SK-N-SH treated with all-trans-retinoic acid at 6 μM for 48 hours (cell line): ENCODE data around the gene DIP2C.

Experiments
- ATAC-seq: fragments of 200-7000 bp; cut with Tn5 transposase; 3 replicates; pipeline ENCODE4 v1.9.1; 2020; ENCODE audit warnings: mild to moderate bottlenecking, moderate library complexity
- ARNTL ChIP-seq: fragments of 450-650 bp; formaldehyde crosslinking; IDR thresholded peaks from 2 replicates; pipeline ENCODE4 v1.5.0; 2020; ENCODE audit warnings: low read depth, mild to moderate bottlenecking, moderate library complexity, borderline replicate concordance
- BACH2 ChIP-seq: fragments of 250-450 bp; sonication (Bioruptor Pico); IDR thresholded peaks from 2 replicates; pipeline ENCODE4 v1.9.0; 2021; ENCODE audit warnings: mild to moderate bottlenecking, borderline replicate concordance
- CREB5 ChIP-seq: fragments of 250-450 bp; sonication (Bioruptor Pico); IDR thresholded peaks from 2 replicates; pipeline ENCODE4 v1.5.1; 2020; ENCODE audit warnings: low read depth, mild to moderate bottlenecking, moderate library complexity
- CSDC2 ChIP-seq: fragments of 250-450 bp; sonication (Bioruptor Pico); IDR thresholded peaks from 2 replicates; pipeline ENCODE4 v1.5.0; 2020; ENCODE audit warnings: mild to moderate bottlenecking, moderate library complexity
- CSRNP3 ChIP-seq: fragments of 250-450 bp; sonication (Bioruptor Pico); IDR thresholded peaks from 2 replicates; pipeline ENCODE4 v1.5.1; 2021; ENCODE audit warnings: mild to moderate bottlenecking, moderate library complexity
- ESRRG ChIP-seq: fragments of 250-450 bp; sonication (Bioruptor Pico); IDR thresholded peaks from 2 replicates; pipeline ENCODE4 v1.6.1; 2021; ENCODE audit warnings: mild to moderate bottlenecking
- GLIS3 ChIP-seq: fragments of 250-450 bp; sonication (Bioruptor Pico); IDR thresholded peaks from 2 replicates; pipeline ENCODE4 v1.5.0; 2020; ENCODE audit warnings: mild to moderate bottlenecking, moderate library complexity
- OSR1 ChIP-seq: fragments of 250-450 bp; sonication (Bioruptor Pico); IDR thresholded peaks from 2 replicates; pipeline ENCODE4 v1.8.0; 2022; ENCODE audit warnings: moderate library complexity, mild to moderate bottlenecking, inconsistent platforms
- PATZ1 ChIP-seq: fragments of 250-450 bp; sonication (Bioruptor Pico); IDR thresholded peaks from 2 replicates; pipeline ENCODE4 v1.8.0; 2020; ENCODE audit warnings: mild to moderate bottlenecking, moderate library complexity, borderline replicate concordance
- POU6F1 ChIP-seq: fragments of 250-450 bp; sonication (Bioruptor Pico); IDR thresholded peaks from 2 replicates; pipeline ENCODE4 v1.8.0; 2021; ENCODE audit warnings: low read depth, mild to moderate bottlenecking, moderate library complexity, borderline replicate concordance
- PPARA ChIP-seq: fragments of 250-450 bp; sonication (Bioruptor Pico); IDR thresholded peaks from 2 replicates; pipeline ENCODE4 v1.5.0; 2020; ENCODE audit warnings: mild to moderate bottlenecking, borderline replicate concordance
- RARB ChIP-seq: fragments of 250-450 bp; sonication (Bioruptor Pico); IDR thresholded peaks from 2 replicates; pipeline ENCODE4 v1.8.0; 2021; ENCODE audit warnings: mild to moderate bottlenecking, moderate library complexity
- TCF4 ChIP-seq: fragments of 250-450 bp; sonication (Bioruptor Pico); IDR thresholded peaks from 2 replicates; pipeline ENCODE4 v1.8.0; 2021; ENCODE audit warnings: mild to moderate bottlenecking, moderate library complexity, borderline replicate concordance
- TOX ChIP-seq: fragments of 250-450 bp; sonication (Bioruptor Pico); IDR thresholded peaks from 2 replicates; pipeline ENCODE4 v1.8.0; 2021; ENCODE audit warnings: mild to moderate bottlenecking, moderate library complexity, borderline replicate concordance
- TSHZ2 ChIP-seq: fragments of 250-450 bp; sonication (Bioruptor Pico); IDR thresholded peaks from 2 replicates; pipeline ENCODE4 v1.5.0; 2020; ENCODE audit warnings: mild to moderate bottlenecking, moderate library complexity
- ZC3H10 ChIP-seq: fragments of 250-450 bp; sonication (Bioruptor Pico); IDR thresholded peaks from 2 replicates; pipeline ENCODE4 v1.5.1; 2021; ENCODE audit warnings: mild to moderate bottlenecking, moderate library complexity
- ZFP3 ChIP-seq: fragments of 250-450 bp; sonication (Bioruptor Pico); IDR thresholded peaks from 2 replicates; pipeline ENCODE4 v1.5.0; 2020; ENCODE audit warnings: mild to moderate bottlenecking, moderate library complexity
- ZFP30 ChIP-seq: fragments of 450-650 bp; formaldehyde crosslinking; IDR thresholded peaks from 2 replicates; pipeline ENCODE4 v1.5.0; 2022; ENCODE audit warnings: mild to moderate bottlenecking, moderate library complexity
- ZNF565 ChIP-seq: fragments of 450-650 bp; formaldehyde crosslinking; conservative IDR thresholded peaks from 2 replicates; pipeline ENCODE4 v1.5.0; 2020; ENCODE audit warnings: low read depth, mild to moderate bottlenecking, moderate library complexity
- ZNF70 ChIP-seq: fragments of 450-650 bp; formaldehyde crosslinking; IDR thresholded peaks from 2 replicates; pipeline ENCODE4 v1.5.0; 2020; ENCODE audit warnings: mild to moderate bottlenecking, moderate library complexity

The DIP2C gene

GRCh38 chr10:620417-620816, 69.1 kb downstream of the DIP2C start:
- no peak for ATAC-seq
- no peak for TF ChIP-seq ZNF565 (CRISPR knock-in tag)
- no peak for TF ChIP-seq BACH2
- no peak for TF ChIP-seq ARNTL (CRISPR knock-in tag)
- no peak for TF ChIP-seq ZFP3
- TF ChIP-seq ZC3H10: no peak
- TF ChIP-seq ZNF70: no peak
- no peak for TF ChIP-seq ZFP30 (CRISPR knock-in tag)
- TF ChIP-seq PPARA (CRISPR knock-in tag): no peak
- no peak for TF ChIP-seq GLIS3 (CRISPR knock-in tag)
- TF ChIP-seq OSR1 (CRISPR knock-in tag): no peak
- no peak for TF ChIP-seq CSDC2 (CRISPR knock-in tag)
- no peak for TF ChIP-seq RARB
- TF ChIP-seq CSRNP3 (CRISPR knock-in tag): no peak

GRCh38 chr10:619710-620109, 69.8 kb downstream of the DIP2C start:
- ATAC-seq: no peak
- TF ChIP-seq RARB (no peak), ZNF565 (CRISPR knock-in tag) (no peak), CSDC2 (CRISPR knock-in tag) (no peak), TSHZ2 (CRISPR knock-in tag) (no peak), TCF4 (CRISPR knock-in tag) (no peak), ARNTL (CRISPR knock-in tag) (no peak), BACH2 (no peak), ESRRG (CRISPR knock-in tag) (no peak), CREB5 (no peak), ZFP3 (no peak), GLIS3 (CRISPR knock-in tag) (no peak), POU6F1 (CRISPR knock-in tag) (no peak), OSR1 (CRISPR knock-in tag) (no peak), TOX (CRISPR knock-in tag) (no peak), PATZ1 (CRISPR knock-in tag) (no peak), PPARA (CRISPR knock-in tag) (no peak), CSRNP3 (CRISPR knock-in tag) (no peak)
